ENCODE data around the gene TAF1A.

Gene TAF1A

DNA sequence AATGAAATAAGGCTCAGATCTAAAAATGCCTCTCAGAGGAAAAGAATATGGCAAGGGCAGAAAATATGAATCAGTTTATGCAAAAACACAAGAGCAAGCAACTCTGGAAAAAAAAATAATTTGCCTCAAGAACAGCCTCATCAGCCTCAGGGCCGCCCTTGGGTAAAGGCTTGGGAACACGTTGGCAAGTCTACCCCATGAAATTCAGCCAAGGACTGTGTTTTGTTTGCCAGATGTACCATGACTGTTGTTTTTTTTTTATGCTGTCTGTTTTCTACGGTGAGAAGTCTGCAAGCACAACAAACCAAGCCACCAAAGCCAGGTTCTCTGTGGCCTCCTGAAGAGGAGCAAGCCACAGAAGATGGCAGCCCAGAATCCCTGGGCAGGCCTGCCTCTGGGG lies 59.8 kb downstream of the TAF1A start:
- DNase-seq = no peak

GRCh38 chr1:222529181-222529580 lies 60.6 kb downstream of the TAF1A start:
- DNase-seq = no peak

- DNase-seq = no peak
Measured at GRCh38 chr1:222525951-222526350, 63.8 kb downstream of the TAF1A start.

- DNase-seq = no peak
Measured at GRCh38 chr1:222523852-222524251, 65.9 kb downstream of the TAF1A start.

DNA sequence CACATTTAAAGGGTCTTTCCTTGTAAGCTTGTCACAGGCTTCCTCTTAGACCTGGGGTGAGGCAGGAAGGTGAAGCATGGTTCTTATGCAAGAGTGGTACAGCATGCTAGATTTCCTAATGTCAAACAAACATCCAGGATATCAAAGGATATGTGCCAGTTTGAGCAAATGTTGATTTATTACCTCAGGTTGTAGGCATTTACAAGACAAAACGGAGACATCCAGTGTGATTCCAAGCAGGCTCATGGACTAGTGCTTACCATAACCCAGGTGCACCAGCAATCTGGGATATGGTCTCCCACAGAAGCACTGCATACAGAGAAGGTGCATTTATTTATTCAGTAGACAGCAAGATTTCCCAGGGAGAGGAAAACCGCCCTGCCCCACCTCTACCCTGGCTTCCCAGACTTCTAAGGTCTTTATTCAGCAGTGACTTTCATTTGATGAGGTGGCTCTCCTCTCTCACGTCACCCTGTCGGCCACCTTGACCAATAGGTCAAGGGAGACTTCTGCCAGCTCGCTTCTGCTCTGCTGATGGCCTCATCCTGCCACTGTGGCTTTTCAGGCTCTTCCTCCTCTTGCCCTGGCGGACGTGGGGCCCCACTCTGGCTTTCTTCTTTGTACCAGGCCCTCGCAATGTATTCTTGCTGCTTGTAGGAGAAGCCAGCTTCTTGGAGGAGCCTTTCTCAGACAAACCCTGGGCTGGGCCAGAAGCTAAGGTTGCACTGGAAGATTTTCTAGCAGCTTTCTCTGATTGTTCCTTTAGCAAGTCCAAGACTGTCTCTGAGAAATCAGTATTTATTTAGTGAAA lies 67.4 kb downstream of the TAF1A start:
- no peak for DNase-seq

DNA sequence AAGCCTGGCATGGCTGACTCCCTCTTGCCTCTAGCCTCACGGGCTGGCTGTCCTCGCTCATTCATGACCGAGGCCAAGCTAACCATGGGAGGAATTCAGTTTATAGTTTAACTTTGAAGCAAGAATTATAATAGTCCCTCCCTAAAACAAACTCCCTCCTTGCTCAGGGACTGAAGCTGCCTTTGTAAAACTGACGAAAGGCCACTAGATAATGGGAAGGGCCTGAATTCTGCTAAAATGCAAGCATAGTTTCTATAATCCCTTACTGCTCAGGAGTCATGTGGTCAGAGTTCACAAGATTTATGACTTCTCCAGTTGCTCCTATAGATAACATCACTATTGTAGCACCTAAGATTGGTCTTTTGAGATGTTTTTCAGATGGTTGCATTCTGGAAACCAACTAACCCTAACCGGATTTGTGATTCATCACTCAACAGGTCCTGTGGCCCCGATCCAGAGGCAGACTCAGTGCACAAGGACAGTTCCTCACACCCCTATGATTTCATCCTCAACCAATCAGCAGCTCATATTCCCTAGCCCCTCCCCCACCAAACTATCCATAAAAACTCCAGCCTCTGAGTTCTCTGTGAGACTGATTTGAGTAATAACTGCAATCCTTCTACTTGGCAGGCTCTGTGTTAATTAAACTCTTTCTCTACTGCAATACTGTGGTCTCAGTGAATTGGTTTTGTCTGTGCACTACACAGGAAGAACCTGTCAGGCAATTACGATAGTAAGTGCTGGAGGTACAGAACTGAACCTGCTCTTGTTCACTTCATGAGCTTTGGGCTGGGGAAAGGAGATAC lies 68.2 kb downstream of the TAF1A start:
- no peak for DNase-seq
